Ureter (tissue), 1 donor: ENCODE measurements around the gene STPG3. TPM values are rescaled to one million over a fixed set of nuclear protein-coding genes. Genes with fewer than 3 reads are reported as not detected.
"Not testable (repeated sequence)": the region's sequence is repeated elsewhere in the genome, so short reads cannot be mapped to it uniquely, and the experiment has no call there.

Experiments
- DNase-seq: peaks from one replicate; pipeline ENCODE4 v3.0.0-alpha.2; 2020; ENCODE audit warnings: low spot score
- total RNA-seq: library from RNA; stranded (reverse); gene quantifications from one replicate; pipeline ENCODE4 v1.2.4, GENCODE V29; 2023
- donor health status: DM: yes; HTN: yes; CAD: no.

The STPG3 gene
- total RNA-seq, 1 donor from 2014 or later: not detected

DNA sequence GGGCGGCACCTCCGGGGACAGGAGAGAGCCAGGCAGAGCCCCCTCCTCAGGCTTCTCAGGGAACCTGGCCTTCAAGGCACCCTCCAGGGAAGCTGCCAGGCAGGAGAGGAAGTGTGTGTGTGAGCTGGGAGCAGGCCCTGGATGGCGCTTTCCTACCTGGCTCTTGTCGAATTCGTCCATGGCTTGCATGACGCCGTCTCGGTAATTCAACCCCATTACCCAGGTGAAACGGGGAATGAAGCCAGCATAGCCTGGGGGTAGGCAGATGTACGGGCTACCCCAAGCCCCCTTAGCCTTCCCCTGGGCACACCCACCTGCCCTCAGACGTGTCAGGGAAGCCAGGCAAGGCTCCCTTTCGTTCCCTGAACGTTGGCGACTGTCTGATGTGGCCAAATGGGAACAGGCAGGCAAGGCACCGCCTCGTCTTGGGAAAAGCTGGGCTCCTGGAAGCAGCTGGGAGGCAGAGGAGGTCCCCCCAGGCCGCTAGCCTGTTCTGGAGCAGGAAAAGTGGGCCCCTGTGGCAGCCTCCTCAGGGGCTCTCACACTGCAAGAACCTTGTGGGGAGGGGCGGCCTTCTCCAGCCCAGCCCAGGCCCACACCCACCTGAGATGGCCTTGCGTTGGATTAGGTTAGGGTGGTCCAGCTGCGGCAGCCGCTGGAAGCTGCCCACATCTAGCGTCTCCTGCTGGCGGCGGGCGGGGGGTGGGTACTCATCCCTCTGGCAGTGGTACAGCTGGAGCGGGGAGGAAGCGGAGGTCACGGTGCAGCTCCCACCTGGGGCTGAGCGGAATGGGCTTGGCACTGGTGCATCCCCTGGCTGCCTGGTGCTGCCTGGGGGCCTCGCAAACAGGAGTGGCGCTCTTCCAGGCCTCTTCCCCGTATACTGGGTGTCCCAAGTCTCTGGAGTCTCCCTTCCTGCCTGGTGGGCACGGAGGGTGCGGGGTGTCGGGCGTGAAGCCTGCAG, 6.3 kb upstream of the STPG3 start:
- DNase-seq: no peak

DNA sequence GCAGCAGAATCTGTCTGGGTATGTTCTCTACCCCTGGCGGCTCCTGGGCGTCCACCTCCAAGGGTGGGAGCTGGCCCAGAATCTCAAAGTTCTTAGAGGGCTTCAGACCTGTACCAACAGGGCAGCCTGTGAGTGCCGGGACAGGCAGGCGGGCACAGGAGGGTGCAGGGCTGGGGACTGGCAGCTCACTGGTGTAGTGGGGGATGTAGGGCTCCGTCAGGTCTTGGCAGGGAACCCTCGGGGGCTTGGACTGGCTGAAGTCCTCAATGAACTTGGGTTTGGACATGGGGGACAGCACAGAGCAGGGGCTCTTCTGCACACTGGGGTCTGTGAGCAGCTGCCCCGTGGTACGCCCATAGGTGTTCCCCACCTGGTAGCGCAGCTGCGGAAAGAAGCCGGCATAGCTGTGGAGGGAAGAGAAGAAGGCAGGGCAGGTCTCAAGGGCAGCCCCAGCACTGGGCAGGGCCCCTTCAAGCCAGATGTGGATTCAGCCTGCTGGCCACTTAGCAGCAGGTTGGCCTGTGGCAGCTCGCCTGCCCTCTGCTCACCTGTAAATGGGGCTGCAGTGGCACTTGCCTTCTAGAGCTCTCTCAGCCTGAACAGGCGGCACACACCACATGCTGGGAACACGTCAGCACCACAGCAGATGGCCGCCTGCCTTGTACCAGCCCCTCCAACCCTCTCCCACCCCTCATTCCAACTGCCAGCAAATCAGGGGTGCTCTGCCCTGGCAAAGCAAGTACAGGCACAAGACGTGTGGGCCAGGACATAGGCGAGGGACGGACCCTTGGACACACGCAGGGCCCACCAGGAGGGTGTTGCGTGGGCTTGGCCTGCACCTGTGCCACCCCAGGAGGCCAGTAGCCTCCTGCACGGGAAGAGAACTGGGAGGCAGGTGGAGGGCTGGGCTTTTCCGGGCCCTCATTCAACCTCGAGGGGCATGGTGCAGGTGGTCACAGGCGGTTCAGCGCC, 5.3 kb upstream of the STPG3 start:
- no peak for DNase-seq

- no peak for DNase-seq
Observed at GRCh38 chr9:137247135-137247915, 3.8 kb upstream of the STPG3 start.

GRCh38 chr9:137247916-137248175, 3.2 kb upstream of the STPG3 start:
- DNase-seq: no peak

DNA sequence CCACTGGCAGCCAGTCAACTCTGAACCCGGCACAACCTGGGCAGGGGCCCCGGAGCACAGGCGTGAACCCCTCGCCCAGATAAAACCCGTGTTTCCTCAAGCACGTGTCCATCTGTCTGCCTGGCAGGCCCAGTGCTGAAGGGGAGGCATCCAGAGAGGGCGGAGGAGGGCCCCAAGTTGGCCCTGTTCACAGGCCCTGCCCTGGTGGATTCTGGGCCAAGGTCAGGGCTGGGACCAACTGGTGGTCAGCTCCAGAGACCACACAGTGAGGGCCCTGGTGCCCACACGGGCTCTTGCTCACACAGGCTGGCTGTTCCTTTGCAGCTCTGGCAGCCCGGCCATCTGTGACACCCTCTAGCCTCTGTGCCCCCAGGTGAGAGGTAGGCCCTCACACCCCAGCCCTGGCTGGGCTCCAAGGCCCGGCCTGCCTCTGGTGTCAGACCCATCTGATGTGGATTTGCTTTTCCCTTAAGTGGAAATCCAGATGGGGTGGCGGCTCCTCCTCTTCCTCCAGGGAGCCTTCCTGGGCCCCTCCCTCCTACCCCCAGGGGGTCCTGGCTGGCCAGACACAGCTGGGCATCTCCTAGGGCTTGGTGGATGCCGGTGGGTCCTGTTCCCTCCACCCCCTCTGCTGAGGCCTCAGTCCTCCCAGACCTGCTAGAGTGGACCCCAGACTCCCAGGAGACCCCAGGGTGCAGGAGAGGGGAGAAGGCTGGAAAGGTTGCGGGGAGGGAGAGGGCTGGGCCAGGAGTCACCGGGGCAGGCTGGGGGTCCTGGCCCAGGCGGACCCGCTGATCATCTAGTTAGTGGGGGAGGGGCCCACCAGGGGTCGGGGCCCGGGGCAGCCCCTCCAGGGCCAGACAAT, 525 bp upstream of the STPG3 start:
- DNase-seq: no peak

DNA sequence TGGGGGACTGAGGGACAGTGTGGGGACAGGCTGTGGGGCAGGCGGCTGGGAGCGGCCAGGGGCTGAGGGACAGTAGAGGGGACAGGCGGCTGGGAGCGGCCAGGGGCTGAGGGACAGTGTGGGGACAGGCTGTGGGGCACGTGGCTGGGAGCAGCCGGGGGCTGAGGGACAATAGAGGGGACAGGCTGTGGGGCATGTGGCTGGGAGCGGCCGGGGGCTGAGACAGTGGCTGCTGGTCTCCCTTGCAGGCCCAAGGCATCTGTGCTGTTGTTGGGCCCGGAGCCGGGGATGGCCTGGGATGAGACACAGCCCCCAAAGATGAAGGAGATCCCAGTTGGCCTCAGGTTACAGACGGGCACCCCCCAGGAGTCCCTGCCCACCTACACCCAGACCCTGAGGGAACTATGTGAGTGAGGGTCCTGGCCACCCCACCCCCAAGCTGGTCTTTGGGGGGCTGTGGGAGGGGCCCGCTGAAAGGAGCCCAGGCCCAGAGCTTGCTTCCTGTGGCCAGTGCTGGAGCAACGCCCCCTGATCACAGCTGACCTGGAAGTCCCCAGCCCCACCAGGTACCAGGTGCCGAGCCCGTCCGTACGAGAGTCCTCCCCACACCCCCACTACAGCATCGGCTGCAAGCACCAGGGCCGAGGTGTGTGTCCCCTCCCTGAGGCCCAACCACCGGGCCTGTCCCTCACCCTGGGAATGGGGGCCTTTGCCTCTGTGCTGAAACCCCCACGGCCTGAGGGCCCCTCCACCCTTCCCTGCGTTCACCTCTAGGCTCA, 593 bp downstream of the STPG3 start:
- no peak for DNase-seq

DNA sequence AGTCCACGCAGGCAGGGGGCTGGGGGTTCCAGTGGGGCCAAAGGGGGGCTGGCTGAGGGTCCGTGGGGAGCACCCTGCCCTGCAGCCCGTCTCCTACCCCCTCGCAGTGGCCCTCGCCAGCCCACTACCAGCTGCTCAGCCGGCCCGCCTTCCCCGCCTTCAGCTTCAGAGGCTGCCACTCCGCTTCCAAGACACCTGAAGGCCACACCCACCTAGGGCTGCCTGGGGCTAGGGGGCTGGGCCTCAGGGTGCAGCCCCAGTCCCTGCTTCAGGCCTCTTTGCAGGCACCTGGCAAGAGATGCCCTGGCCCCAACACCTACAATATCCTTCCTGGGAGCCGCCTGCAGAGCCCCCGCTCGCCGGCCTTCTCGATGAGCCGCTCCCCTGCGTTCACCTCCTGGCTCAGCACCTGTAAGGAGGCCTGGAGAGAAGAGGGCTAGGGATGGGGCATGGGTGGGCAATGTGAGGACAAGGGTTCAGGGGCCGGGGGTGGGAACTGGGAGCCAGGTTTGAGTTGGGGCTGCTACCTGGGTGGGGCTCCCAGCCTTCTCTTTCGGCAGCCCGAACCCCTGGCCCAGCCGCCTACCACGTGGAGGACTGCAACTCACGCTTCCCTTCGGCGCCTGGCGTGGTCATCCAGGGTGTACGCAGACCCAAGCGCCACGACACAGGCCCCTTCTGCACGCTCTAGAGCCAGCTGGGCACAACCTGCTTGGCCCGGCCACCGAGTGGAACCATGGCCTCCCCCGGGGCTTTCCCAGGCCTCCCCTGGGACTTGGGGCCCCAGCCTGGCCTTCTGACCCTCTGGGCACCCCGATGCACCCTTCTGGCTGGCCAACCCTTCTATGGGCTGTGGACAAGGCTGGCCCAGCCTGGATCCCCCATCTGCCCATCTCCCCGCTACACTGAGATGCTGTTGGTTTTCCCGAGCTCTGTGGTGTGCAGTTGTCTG, 1.7 kb downstream of the STPG3 start:
- no peak for DNase-seq

- no peak for DNase-seq
Observed at GRCh38 chr9:137253717-137254623, 2.9 kb downstream of the STPG3 start.

- peak; percentile 94 for DNase-seq
Observed at GRCh38 chr9:137254624-137255447, 3.8 kb downstream of the STPG3 start, which contains the start of gene NELFB. TSS of gene NELFB (plus strand) at chr9:137255327.

- DNase-seq: no peak
Observed at GRCh38 chr9:137255448-137256114, 4.5 kb downstream of the STPG3 start.

DNA sequence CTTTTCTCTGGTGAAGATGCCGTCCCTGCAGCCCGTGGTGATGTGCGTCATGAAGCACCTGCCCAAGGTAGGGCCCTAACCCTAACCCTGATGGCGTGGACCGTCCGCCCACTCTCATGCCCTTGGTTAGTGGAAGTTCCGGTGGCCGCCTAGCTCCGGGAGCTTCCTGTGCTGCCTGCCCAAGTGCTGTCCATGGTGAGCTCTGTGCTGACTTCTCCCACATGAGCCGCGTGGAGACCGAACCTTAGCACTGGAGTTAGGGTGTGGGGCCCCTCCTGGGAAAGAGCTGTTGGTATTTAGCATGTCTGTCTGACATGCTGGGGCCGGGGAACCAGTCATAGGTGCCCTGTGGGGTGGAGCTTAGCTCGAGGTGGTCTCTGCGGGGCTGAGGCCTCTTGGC, 5.3 kb downstream of the STPG3 start:
- DNase-seq: no peak

DNA sequence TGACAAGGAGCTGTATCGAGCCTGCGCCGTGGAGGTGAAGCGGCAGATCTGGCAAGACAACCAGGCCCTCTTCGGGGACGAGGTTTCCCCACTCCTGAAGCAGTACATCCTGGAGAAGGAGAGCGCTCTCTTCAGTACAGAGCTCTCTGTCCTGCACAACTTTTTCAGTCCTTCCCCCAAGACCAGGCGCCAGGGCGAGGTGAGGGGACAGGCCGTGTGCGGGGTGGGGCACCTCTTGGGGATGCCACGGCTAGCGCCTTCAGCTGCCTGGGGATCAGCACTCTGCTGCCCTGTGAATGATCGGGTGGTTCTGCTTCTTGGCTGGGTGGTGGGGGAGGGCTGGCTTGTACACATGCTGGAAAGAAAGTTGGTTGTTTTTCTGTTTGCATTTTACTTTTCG, 5.8 kb downstream of the STPG3 start:
- DNase-seq: no peak

DNA sequence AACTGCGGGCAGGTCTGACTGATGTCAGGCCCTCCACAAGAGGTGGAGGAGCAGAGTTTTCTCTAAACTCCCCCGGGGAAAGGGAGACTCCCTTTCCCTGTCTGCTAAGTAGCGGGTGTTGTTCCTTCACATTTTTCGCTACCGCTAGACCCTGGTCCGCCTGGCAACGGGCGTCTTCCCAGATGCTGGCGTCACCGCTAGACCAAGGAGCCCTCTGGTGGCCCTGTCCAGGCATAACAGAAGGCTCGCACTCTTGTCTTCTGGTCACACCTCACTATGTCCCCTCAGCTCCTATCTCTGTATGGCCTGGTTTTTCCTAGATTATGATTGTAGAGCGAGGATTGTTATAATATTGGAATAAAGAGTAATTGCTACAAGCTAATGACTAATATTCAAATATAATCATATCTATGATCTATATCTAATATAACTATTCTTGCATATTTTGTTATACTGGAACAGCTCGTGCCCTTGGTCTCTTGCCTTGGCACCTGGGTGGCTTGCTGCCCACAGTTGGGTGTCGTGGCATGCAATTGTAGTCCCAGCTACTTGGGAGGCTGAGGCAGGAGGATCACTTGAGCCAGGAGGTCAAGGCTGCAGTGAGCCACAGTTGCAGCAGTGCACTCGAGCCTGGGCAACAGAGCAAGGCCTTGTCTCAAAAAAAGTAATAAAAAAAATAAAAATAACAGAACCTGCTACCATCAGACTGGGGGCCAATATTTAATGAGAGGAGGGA, 11.3 kb downstream of the STPG3 start:
- not testable (repeated sequence) for DNase-seq

GRCh38 chr9:137262909-137263285, 11.8 kb downstream of the STPG3 start:
- no peak for DNase-seq

GRCh38 chr9:137263506-137263905, 12.4 kb downstream of the STPG3 start:
- no peak for DNase-seq

GRCh38 chr9:137264067-137264466, 13.0 kb downstream of the STPG3 start:
- no peak for DNase-seq
